Heart left ventricle (tissue), 16 donors: Measurements from ENCODE around the gene FBXO34. TPM values are rescaled to one million over a fixed set of nuclear protein-coding genes. Genes with fewer than 3 reads are reported as not detected.

Experiments used
- ATAC-seq, 4 donors: fragments of 200-7000 bp; cut with Tn5 transposase; one replicate each; pipeline ENCODE4 v1.9.1; 2020 to 2022; ENCODE audit warnings: moderate library complexity in 4 of 4, mild to moderate bottlenecking in 3 of 4, moderate number of reproducible peaks in 1 of 4
- DNase-seq, 5 donors: peaks; one replicate each; pipeline ENCODE4 v3.0.0-alpha.2; 2020
- H3K27ac ChIP-seq, 12 donors: fragments of 200-600 bp; sonication (generic) in 4 of 12; one replicate each; pipeline versions ENCODE4 v1.5.0 to v1.8.0; 2016 to 2022; ENCODE audit warnings: mild to moderate bottlenecking in 2 of 12
- H3K27me3 ChIP-seq, 9 donors: fragments of 200-600 bp; sonication (generic) in 2 of 9; one replicate each; pipeline versions ENCODE4 v1.5.1 to v1.8.0; 2016 to 2022; ENCODE audit warnings: mild to moderate bottlenecking in 3 of 9
- H3K36me3 ChIP-seq, 9 donors: fragments of 200-600 bp; sonication (generic) in 2 of 9; one replicate each; pipeline versions ENCODE4 v1.5.0 to v1.8.0; 2018 to 2022; ENCODE audit warnings: mild to moderate bottlenecking in 2 of 9
- H3K4me1 ChIP-seq, 12 donors: fragments of 200-600 bp; sonication (generic) in 4 of 12; one replicate each; pipeline versions ENCODE4 v1.5.0 to v1.8.0; 2016 to 2022; ENCODE audit warnings: mild to moderate bottlenecking in 3 of 12
- H3K4me3 ChIP-seq, 12 donors: fragments of 200-600 bp; sonication (generic) in 4 of 12; one replicate each; pipeline versions ENCODE4 v1.5.0 to v1.8.0; 2017 to 2022; ENCODE audit warnings: mild to moderate bottlenecking in 9 of 12, moderate library complexity in 4 of 12
- H3K9me3 ChIP-seq, 12 donors: fragments of 200-600 bp; sonication (generic) in 4 of 12; one replicate each; pipeline versions ENCODE4 v1.5.0 to v1.8.0; 2016 to 2022; ENCODE audit warnings: mild to moderate bottlenecking in 1 of 12
- CTCF ChIP-seq, 12 donors: fragments of 200-600 bp; sonication (generic) in 4 of 12; IDR thresholded peaks; one replicate each; pipeline versions ENCODE4 v1.5.0 to v1.8.0; 2018 to 2022; ENCODE audit warnings: antibody characterized with exemption in 12 of 12, mild to moderate bottlenecking in 5 of 12
- POLR2A ChIP-seq, 2 donors: fragments of 450-650 bp; IDR thresholded peaks; one replicate each; pipeline ENCODE4 v1.6.1; 2017; ENCODE audit warnings: antibody characterized with exemption in 2 of 2, mild to moderate bottlenecking in 2 of 2, moderate library complexity in 2 of 2
- WGBS, 4 donors: extraction: QIAGEN DNeasy Blood & Tissue Kit in 2 of 4; methylation state at CpG; one replicate each; pipeline versions ENCODE4 v1.1.5 to v1.1.7; 2013 to 2018; 5-methylcytosine and 5-hydroxymethylcytosine counted together
- intact Hi-C, 10 donors: fragments of 100-400 bp; cut with DNase I; formaldehyde crosslinking; loops; one replicate each; pipeline versions ENCODE4 v1.11.1 to v1.14.2; 2022
- polyA plus RNA-seq, 2 donors: library from polyadenylated mRNA; stranded (reverse); fragments of 200-250 nt; gene quantifications; one replicate each; pipeline ENCODE4 v1.2.3, GENCODE V29; 2013
- total RNA-seq, 9 donors: library from RNA; depleted of rRNA in 2 of 9; stranded (reverse); fragments of >200 nt in 2 of 9; fragmentation: NEBNext Ultra II Directional in 3 of 9; extraction: Animal tissue kit (Norgen Biotek cat#: 25700) in 3 of 9; gene quantifications; one replicate each; pipeline versions ENCODE4 v1.1.0 to v1.2.4, GENCODE V29; 2016 to 2023
- donor health status: ischemic (EF 13 %, LVEDD 7.1; RV severe dilation, severe dysfunction).
- donor health status: healthy with polysubstance abuse.
- donor health status: DM: no; HTN: yes; CAD: no.
- donor health status: DM: no; HTN: no; CAD: no.
- donor health status: ischemic (EF 25% LVEDD 6.9; RV normal size, moderate dysfunction).
- donor health status: ischemic (EF 25% LVEDD 5.7; RV mildly dilated, moderate dysfunction).
- donor health status: healthy.
- donor health status: DM: yes; HTN: yes; CAD: no.
- donor health status: ischemic (EF 35%, LVEDD 5.7; RV mildly dilated, moderate dysfunction).
- donor health status: nonischemic (EF 11% LVEDD 7.7; RV severe dilation, severe dysfunction).
- donor health status: DM: yes; HTN: yes; CAD: no.
- donor health status: PGD.
- donor health status: ischemic (EF 29% LVEDD 5.4; RV normal size, mild dysfunction).
- donor health status: nonischemic (EF 23%, LVEDD 6.1; RV moderate dilation, normal function).

The FBXO34 gene
- total and polyA plus RNA-seq, 11 donors = 8.0 to 33.4 (median 21.1) TPM

DNA sequence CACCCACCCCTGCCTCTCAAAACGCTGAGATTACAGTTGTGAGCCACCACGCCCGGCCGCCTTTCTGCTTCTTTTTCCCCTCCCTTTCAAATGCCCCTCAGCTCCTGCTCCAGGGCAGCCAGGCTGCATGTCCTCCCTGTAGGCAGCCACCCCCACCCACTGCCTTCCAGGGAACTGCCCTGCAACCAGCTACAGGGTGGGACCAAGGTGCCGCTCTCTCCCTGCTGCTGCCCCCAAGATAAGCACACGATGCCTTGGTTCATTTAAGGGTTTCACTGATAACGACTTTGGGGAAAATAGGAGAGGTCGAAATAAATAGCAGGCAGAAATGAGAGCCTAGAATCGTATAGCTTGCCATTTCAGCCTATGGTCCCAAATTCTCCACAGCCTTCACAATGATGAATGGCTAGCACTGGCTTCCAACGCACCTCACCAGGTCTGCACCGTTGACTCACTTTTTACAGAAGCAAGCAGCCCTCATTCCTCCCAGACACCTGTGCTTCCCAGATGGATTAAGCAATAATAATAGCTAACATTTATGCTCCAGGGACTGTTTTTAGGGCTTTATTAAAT is 99.7 kb downstream of the FBXO34 start:
- Histone ChIP-seq H3K27ac (no peak overlapping the region), H3K4me3 (no peak overlapping the region), H3K27me3 (no peaks in the 10 kb centered on the region), H3K36me3 (peaks cover 0 to 83% (median 39%) of the 10 kb centered on the region in 9 donors), H3K9me3 (no peaks in the 10 kb centered on the region), H3K4me1 (peaks cover 0 to 8% (median 0%) of the 10 kb centered on the region in 12 donors)
- intact Hi-C loops = no loop called here
- 78 to 87% (median 83%) methylated on average over 11 of the region's 11 CpGs for WGBS, 4 donors
- DNase-seq (no peak), ATAC-seq (no peak)
- no peak for TF ChIP-seq CTCF (IDR thresholded peaks at IDR 0.05)
- no peak for TF ChIP-seq POLR2A (IDR thresholded peaks at IDR 0.05)

DNA sequence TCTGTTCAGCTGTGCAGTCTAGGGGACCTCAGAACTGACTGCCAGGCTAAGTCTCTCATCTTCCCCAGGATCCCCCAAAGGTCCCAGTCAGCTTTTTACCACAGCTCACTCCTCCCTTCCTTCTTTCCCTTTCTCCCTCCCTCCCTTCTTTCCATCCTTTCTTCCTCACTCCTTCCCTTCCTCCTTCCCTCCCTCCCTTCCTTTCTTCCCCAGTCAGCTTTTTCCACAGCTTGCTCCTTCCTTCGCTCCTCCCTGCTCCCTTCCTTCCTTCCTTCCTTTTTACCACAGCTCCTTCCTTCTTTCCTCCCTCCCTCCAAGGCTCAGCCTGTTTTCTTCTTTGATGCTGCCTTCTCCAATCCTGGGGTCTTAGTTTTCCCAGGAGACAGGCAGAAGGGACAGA is 101.2 kb downstream of the FBXO34 start:
- H3K36me3 ChIP-seq = peaks cover 5 to 83% (median 46%) of the 10 kb centered on the region in 9 donors

GRCh38 chr14:55372825-55373224 is 101.6 kb downstream of the FBXO34 start:
- DNase-seq (no peak), ATAC-seq (no peak)
- WGBS, 4 donors = 84 to 90% (median 85%) methylated on average over 7 of the region's 7 CpGs
- TF ChIP-seq POLR2A (IDR thresholded peaks at IDR 0.05) = no peak
- no peak for TF ChIP-seq CTCF (IDR thresholded peaks at IDR 0.05)
- intact Hi-C loops = no loop called here
- no peak overlapping the region for H3K27ac ChIP-seq
- peaks cover 0 to 8% (median 0%) of the 10 kb centered on the region in 12 donors for H3K4me1 ChIP-seq
- H3K4me3 ChIP-seq = no peak overlapping the region
- H3K27me3 ChIP-seq = no peaks in the 10 kb centered on the region
- H3K36me3 ChIP-seq = peaks cover 5 to 83% (median 46%) of the 10 kb centered on the region in 9 donors
- no peaks in the 10 kb centered on the region for H3K9me3 ChIP-seq

More for the DNA sequence above, 101.2 kb downstream of the FBXO34 start:
- peaks cover 0 to 8% (median 0%) of the 10 kb centered on the region in 12 donors for H3K4me1 ChIP-seq
- intact Hi-C loops = no loop called here
- H3K9me3 ChIP-seq = no peaks in the 10 kb centered on the region
- H3K27me3 ChIP-seq = no peaks in the 10 kb centered on the region
- WGBS, 4 donors = 87 to 94% (median 92%) methylated on average over 1 of the region's 1 CpG
- H3K4me3 ChIP-seq = no peak overlapping the region
- no peak overlapping the region for H3K27ac ChIP-seq
- no peak for TF ChIP-seq CTCF (IDR thresholded peaks at IDR 0.05)
- no peak for TF ChIP-seq POLR2A (IDR thresholded peaks at IDR 0.05)
- no peak for DNase-seq
- ATAC-seq = no peak

DNA sequence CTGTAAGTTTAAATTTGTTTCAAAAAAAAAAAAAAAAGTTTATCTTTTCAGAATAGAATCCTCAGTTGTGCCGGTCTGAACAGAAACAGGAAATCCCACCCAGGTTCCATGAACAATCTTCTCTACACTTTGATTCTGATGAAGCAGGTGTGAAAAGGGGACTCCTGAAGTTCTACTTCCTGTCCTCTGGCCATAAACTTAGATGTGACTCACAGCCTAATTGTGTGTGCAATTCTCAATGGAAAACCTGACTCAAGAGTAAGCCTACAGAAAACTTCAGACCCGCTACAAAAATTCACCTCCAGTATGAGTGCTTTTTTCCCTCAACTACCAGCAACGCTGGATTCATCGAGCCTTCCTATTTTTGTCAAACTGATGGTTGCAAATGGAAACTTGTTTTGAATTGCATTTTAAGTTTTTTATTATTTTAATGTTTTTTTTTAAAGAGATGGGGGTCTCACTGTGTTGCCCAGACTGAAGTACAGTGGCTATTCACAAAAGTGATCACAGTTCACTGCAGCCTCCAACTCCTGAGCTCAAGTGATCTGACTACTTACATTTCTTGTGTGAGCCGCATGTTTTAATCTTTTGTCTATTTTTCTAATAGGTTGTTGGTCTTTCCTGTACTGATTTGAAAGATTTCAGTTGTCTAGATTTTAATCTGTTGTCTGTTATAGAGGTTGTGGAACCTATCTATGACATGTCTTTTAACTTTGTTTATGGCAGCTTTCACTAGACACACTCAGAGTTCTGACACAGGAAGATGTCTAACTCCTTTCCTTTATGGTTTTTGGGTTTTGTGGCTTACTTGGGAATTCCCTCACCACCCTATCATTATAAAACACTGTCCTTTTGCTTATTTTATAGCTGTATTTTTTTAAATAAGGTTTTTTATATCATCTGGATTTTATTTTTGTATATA is 102.8 kb downstream of the FBXO34 start:
- 80 to 91% (median 88%) methylated on average over 5 of the region's 5 CpGs for WGBS, 4 donors
- no peak for ATAC-seq
- H3K9me3 ChIP-seq = no peaks in the 10 kb centered on the region
- H3K4me1 ChIP-seq = peaks cover 0 to 8% (median 0%) of the 10 kb centered on the region in 12 donors
- no peak for DNase-seq
- peaks cover 5 to 83% (median 46%) of the 10 kb centered on the region in 9 donors for H3K36me3 ChIP-seq
- H3K27me3 ChIP-seq = no peaks in the 10 kb centered on the region
- H3K27ac ChIP-seq = peak overlapping the region in 1 of 12 donors; percentile 33
- TF ChIP-seq POLR2A (IDR thresholded peaks at IDR 0.05) (no peak), CTCF (IDR thresholded peaks at IDR 0.05) (no peak)
- no peak overlapping the region for H3K4me3 ChIP-seq
- intact Hi-C loops = no loop called here
